ENCODE data around the gene ADCY5.

The ADCY5 gene

DNA sequence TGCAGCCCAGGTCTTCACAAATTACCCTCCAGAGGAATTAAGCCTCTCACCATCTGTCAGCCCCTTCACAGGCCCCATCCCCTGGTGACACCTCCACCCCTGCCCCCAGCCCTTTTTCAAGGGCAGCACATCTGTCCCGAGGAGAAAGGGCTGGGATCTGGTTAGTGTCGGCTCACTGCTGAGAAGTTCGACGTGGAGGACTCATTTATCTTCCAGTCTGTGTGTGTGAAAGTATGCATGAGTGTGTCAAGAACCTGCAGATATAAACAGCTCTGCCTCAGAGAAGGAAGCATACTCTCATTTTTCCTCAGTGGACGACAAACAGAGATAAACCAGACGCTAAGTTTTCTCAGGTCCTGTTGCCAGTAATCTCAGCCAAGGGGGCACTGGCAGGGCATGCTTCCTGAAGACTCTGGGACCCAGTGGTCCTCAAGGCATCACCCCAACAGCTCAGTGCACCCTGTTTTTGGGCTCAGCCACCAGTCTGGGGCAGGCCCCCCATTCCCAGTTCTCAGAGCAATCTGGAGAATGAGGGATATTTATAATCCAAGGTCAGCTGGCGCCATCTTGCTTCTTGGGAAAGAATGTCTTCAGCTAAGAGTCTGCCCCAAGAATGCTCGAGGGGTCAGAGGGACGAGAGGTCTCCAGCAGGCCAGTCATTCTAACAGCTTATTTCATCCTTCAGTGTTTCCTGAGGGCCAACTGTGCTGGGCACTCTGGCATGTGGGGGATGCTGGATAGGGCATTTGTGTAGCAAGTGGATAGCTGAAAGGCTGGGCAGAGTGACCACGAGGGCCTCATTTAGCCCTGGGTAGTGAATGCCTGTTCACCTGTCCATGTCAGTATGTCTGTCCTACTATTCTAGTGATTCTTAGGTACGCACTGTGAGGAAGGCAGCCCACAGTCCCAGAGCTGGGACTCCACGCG lies 73.6 kb downstream of the ADCY5 start:
- no peak for DNase-seq (ENCODE audit: low read depth)
- no peak overlapping the region for H3K4me3 ChIP-seq (ENCODE audit: low read length)
- TF ChIP-seq, protein P1, sequence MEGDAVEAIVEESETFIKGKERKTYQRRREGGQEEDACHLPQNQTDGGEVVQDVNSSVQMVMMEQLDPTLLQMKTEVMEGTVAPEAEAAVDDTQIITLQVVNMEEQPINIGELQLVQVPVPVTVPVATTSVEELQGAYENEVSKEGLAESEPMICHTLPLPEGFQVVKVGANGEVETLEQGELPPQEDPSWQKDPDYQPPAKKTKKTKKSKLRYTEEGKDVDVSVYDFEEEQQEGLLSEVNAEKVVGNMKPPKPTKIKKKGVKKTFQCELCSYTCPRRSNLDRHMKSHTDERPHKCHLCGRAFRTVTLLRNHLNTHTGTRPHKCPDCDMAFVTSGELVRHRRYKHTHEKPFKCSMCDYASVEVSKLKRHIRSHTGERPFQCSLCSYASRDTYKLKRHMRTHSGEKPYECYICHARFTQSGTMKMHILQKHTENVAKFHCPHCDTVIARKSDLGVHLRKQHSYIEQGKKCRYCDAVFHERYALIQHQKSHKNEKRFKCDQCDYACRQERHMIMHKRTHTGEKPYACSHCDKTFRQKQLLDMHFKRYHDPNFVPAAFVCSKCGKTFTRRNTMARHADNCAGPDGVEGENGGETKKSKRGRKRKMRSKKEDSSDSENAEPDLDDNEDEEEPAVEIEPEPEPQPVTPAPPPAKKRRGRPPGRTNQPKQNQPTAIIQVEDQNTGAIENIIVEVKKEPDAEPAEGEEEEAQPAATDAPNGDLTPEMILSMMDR (conservative IDR thresholded peaks at IDR 0.05; ENCODE audit: low read depth, low read length) = no peak

DNA sequence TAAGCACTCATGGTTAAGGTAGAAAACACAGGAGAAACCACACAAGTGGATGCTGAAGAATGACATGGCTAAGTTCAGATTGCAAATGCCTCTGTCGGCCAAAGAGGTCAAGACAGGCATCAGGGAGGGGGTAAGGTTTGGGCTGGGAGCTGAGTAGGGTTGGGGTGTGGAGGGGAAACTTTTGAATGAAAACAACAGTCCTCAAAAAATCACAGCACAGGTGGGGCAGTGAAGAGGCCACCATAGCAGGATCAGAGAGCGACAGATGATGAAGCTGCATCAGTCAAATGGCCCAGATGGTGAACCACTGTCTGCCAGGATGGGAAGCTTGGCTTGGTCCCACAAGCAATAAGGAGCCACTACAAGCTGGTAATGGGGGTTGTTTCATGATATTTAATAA lies 74.9 kb downstream of the ADCY5 start:
- TF ChIP-seq, protein P1 (conservative IDR thresholded peaks at IDR 0.05; ENCODE audit: low read depth, low read length) = no peak
- H3K4me3 ChIP-seq (ENCODE audit: low read length) = no peak overlapping the region
- no peak for DNase-seq (ENCODE audit: low read depth)

DNA sequence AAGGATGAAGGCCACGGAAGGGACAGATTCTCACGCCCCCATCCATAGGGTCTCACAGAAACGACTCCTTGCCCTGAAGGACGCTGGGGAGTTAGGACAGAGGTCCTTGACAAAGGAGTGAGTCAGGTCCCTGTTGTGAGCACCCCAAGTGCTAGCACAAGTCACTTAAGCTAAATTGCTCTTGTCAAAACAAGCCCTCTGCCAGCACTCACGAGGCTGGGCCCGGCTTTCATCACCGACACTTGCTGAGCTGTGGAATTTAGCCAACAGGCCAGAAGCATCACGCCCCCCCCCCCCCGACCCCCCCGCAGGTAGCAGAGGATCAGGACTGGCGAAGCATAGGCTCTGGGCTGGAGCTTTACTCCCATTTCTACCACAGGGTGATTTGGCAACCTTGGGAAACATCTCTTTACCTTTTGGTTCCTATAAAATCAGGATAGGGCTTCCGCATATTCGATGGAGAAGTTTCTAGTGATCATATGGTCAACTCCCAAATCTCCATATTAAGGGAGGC lies 75.4 kb downstream of the ADCY5 start:
- TF ChIP-seq, protein P1 (conservative IDR thresholded peaks at IDR 0.05; ENCODE audit: low read depth, low read length) = no peak
- H3K4me3 ChIP-seq (ENCODE audit: low read length) = no peak overlapping the region
- DNase-seq (ENCODE audit: low read depth) = no peak

DNA sequence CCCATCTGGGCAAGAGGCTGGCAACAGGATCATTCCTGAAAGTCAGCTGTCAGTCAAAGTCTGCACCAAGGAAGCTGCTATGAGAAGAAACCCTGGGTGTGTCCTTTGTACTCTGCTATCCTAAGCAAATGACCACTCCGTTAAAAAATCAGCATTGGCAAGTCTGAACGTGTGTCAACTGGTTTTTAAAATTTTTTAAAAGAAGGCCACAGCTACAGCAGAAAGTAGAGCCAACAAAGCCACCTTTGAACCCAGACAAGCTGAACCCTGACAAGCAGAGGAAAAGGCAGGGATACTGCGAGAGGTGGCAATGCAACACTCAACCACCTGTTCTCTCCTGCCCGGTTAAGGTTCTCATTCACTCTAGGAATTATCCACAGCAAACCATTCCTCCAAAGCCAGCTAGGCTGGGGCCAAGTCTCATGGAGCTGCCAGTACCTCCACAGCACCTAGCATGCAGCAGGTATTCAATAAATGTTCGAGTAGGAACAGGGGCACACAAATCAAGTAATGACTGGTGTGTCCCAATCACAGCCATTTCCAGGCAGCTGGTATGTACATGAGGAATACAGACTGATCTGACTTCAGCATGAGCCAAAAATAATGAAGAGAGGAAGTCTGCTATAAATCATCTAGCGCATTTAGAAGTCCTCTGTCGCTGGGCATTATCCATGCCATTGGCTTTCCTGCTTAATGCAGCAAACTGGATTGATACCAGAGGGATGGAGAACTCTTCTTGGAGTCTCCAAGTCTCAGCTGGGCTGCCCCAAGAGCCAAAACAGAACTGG lies 76.0 kb downstream of the ADCY5 start:
- DNase-seq (ENCODE audit: low read depth) = no peak
- TF ChIP-seq, protein P1 (conservative IDR thresholded peaks at IDR 0.05; ENCODE audit: low read depth, low read length) = no peak
- no peak overlapping the region for H3K4me3 ChIP-seq (ENCODE audit: low read length)

DNA sequence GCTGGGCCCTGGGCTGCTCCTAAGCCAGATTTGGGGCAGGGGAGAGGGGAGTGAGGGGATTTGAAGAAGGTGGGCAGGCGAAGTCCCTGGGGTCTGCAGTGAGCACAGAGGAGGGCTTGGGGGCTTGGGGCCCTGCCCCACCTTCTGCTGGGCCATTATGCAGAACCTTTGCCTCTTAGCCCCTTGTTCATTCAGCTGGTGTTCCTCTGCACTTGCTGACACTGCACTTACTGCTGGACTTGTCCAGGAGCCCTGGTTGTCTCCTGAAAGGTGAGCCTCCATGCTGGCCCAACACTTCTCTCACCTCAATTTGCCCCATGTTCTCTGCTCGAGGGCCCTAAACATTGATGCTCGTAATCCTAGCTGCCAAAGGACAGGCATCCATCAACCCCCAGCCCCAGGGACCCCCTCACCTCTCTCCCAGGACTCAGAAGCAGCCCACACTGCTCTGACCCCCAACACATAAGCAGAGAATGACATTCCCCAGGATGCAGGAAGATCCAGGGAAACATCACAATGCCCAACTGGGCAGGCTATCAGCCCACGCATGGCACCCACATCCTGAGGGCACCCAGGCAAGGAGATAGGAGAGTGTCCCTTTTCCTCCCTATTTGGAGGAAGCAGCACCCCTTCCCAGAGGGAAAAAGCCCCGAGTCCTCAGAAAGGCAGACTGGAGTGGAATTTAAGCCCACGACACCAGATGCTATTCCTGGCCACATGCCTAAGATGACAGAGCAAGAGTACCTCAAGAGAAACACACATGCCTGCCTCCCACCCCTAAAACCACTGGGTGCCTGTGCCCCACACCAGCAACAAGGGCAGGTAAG lies 76.8 kb downstream of the ADCY5 start:
- H3K4me3 ChIP-seq (ENCODE audit: low read length) = no peak overlapping the region
- TF ChIP-seq, protein P1 (conservative IDR thresholded peaks at IDR 0.05; ENCODE audit: low read depth, low read length) = no peak

DNA sequence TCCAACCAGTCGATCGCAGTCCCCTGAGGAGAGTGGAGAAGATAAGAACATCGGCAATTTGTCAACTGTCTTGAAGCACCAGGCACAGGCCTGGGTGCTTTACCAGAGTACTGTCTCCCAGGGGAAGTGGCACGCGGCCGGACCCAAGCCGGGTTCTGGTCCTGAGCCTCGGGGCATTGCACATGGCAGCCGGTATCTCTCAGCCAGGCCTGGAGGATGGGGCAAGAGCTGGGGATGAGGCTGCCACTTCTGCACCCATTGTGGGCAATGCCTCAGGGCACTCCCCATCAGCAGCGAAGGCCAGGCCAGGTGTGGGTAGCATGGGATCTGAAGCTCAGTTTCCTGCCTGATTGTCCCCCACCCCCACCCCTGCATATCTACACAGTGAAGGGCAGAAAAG lies 77.5 kb downstream of the ADCY5 start:
- DNase-seq (ENCODE audit: low read depth) = no peak
- TF ChIP-seq, protein P1 (conservative IDR thresholded peaks at IDR 0.05; ENCODE audit: low read depth, low read length) = no peak
- no peak overlapping the region for H3K4me3 ChIP-seq (ENCODE audit: low read length)

More for the DNA sequence above, 76.8 kb downstream of the ADCY5 start:
- no peak for DNase-seq (ENCODE audit: low read depth)
